OCI-LY1 (cell line): Measurements from ENCODE around the gene DDX1.

Experiments used
- H2AFZ ChIP-seq: fragments of 200-600 bp; sonication (generic), shearing (Covaris generic); 2 replicates; pipeline ENCODE4 v1.6.0; 2014; ENCODE audit warnings: antibody characterized with exemption, mild to moderate bottlenecking, low read length
- H3F3A ChIP-seq: fragments of 200-600 bp; sonication (generic), shearing (Covaris generic); 2 replicates; pipeline ENCODE4 v1.6.0; 2014; ENCODE audit warnings: mild to moderate bottlenecking, antibody characterized with exemption, low read length, moderate library complexity; ENCODE audit not compliant: insufficient read depth
- H3K27ac ChIP-seq: fragments of 200-600 bp; sonication (generic); 2 replicates; pipeline ENCODE4 v1.5.1; 2014; ENCODE audit warnings: low read length, mixed run types, mild to moderate bottlenecking, low read depth; ENCODE audit not compliant: poor library complexity, severe bottlenecking
- H3K27me3 ChIP-seq: fragments of 200-600 bp; sonication (generic); 2 replicates; pipeline ENCODE4 v1.6.0; 2014; ENCODE audit warnings: antibody characterized with exemption, mild to moderate bottlenecking, low read length, moderate library complexity; ENCODE audit not compliant: insufficient read depth
- H3K36me3 ChIP-seq: fragments of 200-600 bp; sonication (generic); 2 replicates; pipeline ENCODE4 v1.6.1; 2014; ENCODE audit warnings: mild to moderate bottlenecking, antibody characterized with exemption, low read length, moderate library complexity, mixed read lengths; ENCODE audit not compliant: insufficient read depth
- H3K4me1 ChIP-seq: fragments of 200-600 bp; sonication (generic); 2 replicates; pipeline ENCODE4 v1.5.1; 2014; ENCODE audit warnings: mild to moderate bottlenecking, low read length, moderate library complexity; ENCODE audit not compliant: insufficient read depth, severe bottlenecking
- H3K4me2 ChIP-seq: fragments of 200-600 bp; sonication (generic), shearing (Covaris generic); 2 replicates; pipeline ENCODE4 v1.6.1; 2014; ENCODE audit warnings: low read length
- H3K4me3 ChIP-seq: fragments of 200-600 bp; sonication (generic); 2 replicates; pipeline ENCODE4 v1.5.1; 2014; ENCODE audit warnings: low read length, low read depth, mild to moderate bottlenecking, mixed read lengths; ENCODE audit not compliant: poor library complexity, severe bottlenecking
- H3K79me2 ChIP-seq: fragments of 200-600 bp; shearing (Covaris generic); 2 replicates; pipeline ENCODE4 v1.6.1; 2016; ENCODE audit warnings: mixed run types, low read length, mixed read lengths; ENCODE audit not compliant: insufficient read depth
- H3K9ac ChIP-seq: fragments of 200-600 bp; sonication (generic), shearing (Covaris generic); 2 replicates; pipeline ENCODE4 v1.6.1; 2014; ENCODE audit warnings: mild to moderate bottlenecking, low read length, mixed read lengths
- H3K9me2 ChIP-seq: fragments of 200-600 bp; sonication (generic), shearing (Covaris generic); 2 replicates; pipeline ENCODE4 v1.6.1; 2014; ENCODE audit warnings: low read depth, mild to moderate bottlenecking, low read length, mixed read lengths
- H3K9me3 ChIP-seq: fragments of 200-600 bp; shearing (Covaris generic); 2 replicates; pipeline ENCODE4 v1.6.1; 2014; ENCODE audit warnings: low read length, mixed read lengths
- H4K20me1 ChIP-seq: fragments of 200-600 bp; sonication (generic), shearing (Covaris generic); 2 replicates; pipeline ENCODE4 v1.6.0; 2016; ENCODE audit warnings: mild to moderate bottlenecking, low read length; ENCODE audit not compliant: insufficient read depth
- EZH2 ChIP-seq: fragments of 200-600 bp; sonication (generic), shearing (Covaris generic); IDR thresholded peaks from 2 replicates; pipeline ENCODE4 v1.8.0; 2017; ENCODE audit warnings: borderline replicate concordance, mixed run types, mild to moderate bottlenecking, antibody characterized with exemption, low read length, moderate library complexity, mixed read lengths
- TF ChIP-seq, protein P1 (sequence below): fragments of 200-600 bp; sonication (generic), shearing (Covaris generic); IDR thresholded peaks from 2 replicates; pipeline ENCODE4 v1.5.1; 2017; ENCODE audit warnings: mild to moderate bottlenecking, antibody characterized with exemption, low read length, moderate library complexity, mixed read lengths

The DDX1 gene

DNA sequence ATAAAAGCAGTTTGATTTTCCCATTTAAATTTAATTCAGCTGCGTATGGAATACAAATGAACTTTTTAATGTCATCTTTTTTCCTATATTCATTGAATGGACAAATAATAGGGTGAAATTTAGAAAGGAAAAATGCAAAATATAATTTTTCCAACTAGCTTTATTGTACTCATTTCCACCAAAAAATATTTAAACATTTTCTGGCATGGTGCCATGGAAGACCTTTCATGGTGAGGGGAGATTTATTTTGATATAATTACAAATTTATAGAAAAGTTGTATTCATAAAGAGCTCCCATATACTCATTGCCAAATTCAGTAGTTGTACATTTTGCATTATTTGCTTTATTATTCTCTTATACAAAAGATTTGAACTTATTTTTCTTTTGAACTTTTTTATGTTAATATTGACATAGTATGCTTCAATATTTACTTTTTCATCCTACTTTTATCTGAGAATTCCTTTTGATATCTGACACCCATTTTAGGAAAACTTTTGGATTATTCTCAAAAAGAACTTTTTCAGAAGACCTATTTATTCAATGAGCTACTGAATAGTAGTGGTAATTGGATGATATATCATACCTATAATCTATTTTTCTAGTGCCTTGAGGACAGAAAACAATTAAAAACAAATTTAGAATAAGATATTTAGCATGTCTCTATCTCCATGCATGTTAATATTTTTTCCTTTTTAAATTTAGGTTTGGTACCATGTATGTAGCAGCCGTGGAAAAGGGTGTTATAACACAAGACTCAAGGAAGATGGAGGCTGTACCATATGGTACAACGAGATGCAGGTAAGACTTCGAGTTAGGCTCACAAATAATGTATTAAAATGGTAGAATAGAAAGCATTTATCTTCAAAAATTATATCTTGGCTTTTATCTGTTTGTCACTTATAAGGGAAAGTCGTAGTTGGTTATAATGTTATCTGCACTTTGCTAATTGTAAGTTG, 37.5 kb downstream of the DDX1 start:
- Histone ChIP-seq H2AFZ (no peak overlapping the region), H3K27ac (no peak overlapping the region), H3K4me3 (no peak overlapping the region), H3K27me3 (no peaks in the 10 kb centered on the region), H3K4me2 (no peak overlapping the region), H3K9me2 (no peaks in the 10 kb centered on the region), H3K36me3 (peaks cover 100% of the 10 kb centered on the region), H3K79me2 (no peaks in the 10 kb centered on the region), H3F3A (no peaks in the 10 kb centered on the region), H3K9me3 (no peaks in the 10 kb centered on the region), H4K20me1 (no peaks in the 10 kb centered on the region), H3K4me1 (no peaks in the 10 kb centered on the region), H3K9ac (no peak overlapping the region)
- TF ChIP-seq, protein P1, sequence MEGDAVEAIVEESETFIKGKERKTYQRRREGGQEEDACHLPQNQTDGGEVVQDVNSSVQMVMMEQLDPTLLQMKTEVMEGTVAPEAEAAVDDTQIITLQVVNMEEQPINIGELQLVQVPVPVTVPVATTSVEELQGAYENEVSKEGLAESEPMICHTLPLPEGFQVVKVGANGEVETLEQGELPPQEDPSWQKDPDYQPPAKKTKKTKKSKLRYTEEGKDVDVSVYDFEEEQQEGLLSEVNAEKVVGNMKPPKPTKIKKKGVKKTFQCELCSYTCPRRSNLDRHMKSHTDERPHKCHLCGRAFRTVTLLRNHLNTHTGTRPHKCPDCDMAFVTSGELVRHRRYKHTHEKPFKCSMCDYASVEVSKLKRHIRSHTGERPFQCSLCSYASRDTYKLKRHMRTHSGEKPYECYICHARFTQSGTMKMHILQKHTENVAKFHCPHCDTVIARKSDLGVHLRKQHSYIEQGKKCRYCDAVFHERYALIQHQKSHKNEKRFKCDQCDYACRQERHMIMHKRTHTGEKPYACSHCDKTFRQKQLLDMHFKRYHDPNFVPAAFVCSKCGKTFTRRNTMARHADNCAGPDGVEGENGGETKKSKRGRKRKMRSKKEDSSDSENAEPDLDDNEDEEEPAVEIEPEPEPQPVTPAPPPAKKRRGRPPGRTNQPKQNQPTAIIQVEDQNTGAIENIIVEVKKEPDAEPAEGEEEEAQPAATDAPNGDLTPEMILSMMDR = no peak
- no peak for TF ChIP-seq EZH2

DNA sequence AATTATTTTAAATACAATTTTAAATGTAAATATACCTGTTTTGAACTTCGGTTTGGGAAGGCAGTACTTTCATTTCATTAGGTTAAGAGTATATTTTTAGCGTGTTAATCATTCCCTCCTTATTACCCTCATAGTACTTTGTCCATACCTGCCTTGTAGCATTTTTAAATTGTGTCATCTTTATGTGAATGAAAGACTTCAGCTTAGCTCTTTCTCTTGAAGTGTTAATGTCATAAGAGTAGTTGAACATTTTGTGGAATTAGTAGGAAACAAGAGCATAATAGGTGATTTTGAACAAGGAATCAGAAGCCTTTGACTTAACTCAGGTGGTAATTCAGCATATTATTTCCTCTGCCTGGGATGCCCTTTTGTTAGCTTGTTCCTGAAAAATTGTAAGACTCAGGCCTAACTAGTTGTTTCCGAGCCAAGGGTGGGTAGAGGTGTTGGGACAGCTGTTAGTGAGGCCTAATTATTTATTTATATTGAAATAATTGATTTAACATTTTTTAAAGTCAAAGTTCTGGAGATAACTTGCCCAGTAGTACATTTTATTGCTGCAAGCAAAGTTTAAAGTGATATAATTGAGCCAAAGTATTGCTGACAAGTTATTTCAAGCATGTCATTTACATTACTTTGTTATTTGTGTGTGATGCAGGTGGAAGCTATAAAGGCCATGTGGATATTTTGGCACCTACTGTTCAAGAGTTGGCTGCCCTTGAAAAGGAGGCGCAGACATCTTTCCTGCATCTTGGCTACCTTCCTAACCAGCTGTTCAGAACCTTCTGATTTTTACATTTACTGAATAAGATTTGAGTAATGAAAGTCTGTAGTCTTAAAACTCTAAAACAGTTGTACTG, 38.7 kb downstream of the DDX1 start:
- Histone ChIP-seq H3K4me3 (no peak overlapping the region), H3K27ac (no peak overlapping the region), H3K9ac (no peak overlapping the region), H3K9me3 (no peaks in the 10 kb centered on the region), H3K4me1 (no peaks in the 10 kb centered on the region), H3K79me2 (no peaks in the 10 kb centered on the region), H3K36me3 (peaks cover 99% of the 10 kb centered on the region), H3K4me2 (no peak overlapping the region), H3K9me2 (no peaks in the 10 kb centered on the region), H3K27me3 (no peaks in the 10 kb centered on the region), H4K20me1 (no peaks in the 10 kb centered on the region), H3F3A (no peaks in the 10 kb centered on the region), H2AFZ (no peak overlapping the region)
- TF ChIP-seq EZH2 = no peak
- TF ChIP-seq, protein P1 = no peak

DNA sequence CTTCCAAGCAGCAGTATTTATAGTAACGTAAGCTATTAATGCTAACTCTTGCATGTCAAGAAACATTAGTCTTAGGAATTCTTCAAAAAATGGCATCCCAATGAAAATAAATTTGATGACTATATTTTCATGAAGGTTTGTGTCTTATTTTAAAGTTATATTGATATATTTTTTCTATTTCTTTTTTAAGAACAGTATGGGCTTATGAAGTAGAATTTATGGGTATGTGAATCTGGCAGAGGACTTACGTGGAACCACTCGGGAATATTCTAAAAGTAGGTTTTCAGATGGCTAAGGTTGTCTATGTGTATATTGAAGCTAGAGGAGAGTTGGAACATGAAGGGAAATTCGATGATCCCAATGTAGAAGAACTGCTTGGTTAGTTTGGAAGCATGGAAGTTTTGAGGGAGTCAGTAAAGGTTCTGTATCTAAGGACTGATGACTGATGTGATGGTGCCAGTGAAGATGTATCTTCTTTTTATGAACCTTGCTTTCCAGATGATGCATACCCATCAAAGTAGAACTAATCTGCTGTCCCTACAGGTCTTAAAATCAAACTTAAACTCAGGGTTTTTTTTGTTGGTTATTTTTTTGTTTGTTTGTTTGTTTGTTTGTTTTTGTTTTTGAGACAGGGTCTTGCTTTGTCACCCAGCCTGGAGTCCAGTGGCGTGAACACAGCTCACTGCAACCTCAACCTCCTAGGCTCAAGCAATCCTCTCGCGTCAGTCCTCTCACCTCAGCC, 39.5 kb downstream of the DDX1 start:
- Histone ChIP-seq H3K36me3 (peaks cover 97% of the 10 kb centered on the region), H3K27me3 (no peaks in the 10 kb centered on the region), H3K79me2 (no peaks in the 10 kb centered on the region), H3F3A (no peaks in the 10 kb centered on the region), H3K9me2 (no peaks in the 10 kb centered on the region), H4K20me1 (no peaks in the 10 kb centered on the region), H3K4me2 (no peak overlapping the region), H3K4me3 (no peak overlapping the region), H3K27ac (no peak overlapping the region), H3K9ac (no peak overlapping the region), H3K4me1 (no peaks in the 10 kb centered on the region), H3K9me3 (no peaks in the 10 kb centered on the region), H2AFZ (no peak overlapping the region)
- TF ChIP-seq EZH2 = no peak
- TF ChIP-seq, protein P1 = no peak
